Chondrocyte (in vitro differentiated cells): ENCODE data around the gene AGBL3. TPM values are rescaled to one million over a fixed set of nuclear protein-coding genes. Genes with fewer than 3 reads are reported as not detected.

Experiments
- DNase-seq: peaks from one replicate; pipeline ENCODE4 v3.0.0; 2021; ENCODE audit warnings: mixed read lengths, low spot score
- H3K27ac Mint-ChIP-seq: one replicate; pipeline ENCODE4 v1.8.0; 2021; ENCODE audit warnings: mild to moderate bottlenecking, moderate library complexity, mixed read lengths; ENCODE audit not compliant: unreplicated experiment
- H3K27me3 Mint-ChIP-seq: 2 replicates; pipeline ENCODE4 v1.8.0; 2021; ENCODE audit warnings: low read depth, mixed read lengths
- H3K36me3 Mint-ChIP-seq: 2 replicates; pipeline ENCODE4 v1.8.0; 2021; ENCODE audit warnings: low read depth, mixed read lengths
- H3K4me1 Mint-ChIP-seq: 2 replicates; pipeline ENCODE4 v1.8.0; 2021; ENCODE audit warnings: low read depth, mild to moderate bottlenecking, mixed read lengths
- H3K4me3 Mint-ChIP-seq: one replicate; pipeline ENCODE4 v1.8.0; 2021; ENCODE audit warnings: mild to moderate bottlenecking, moderate library complexity, mixed read lengths; ENCODE audit not compliant: unreplicated experiment
- H3K9me3 Mint-ChIP-seq: 2 replicates; pipeline ENCODE4 v1.8.0; 2021; ENCODE audit warnings: low read depth, mixed read lengths
- long read RNA-seq: library from polyadenylated mRNA; stranded (forward); transcript quantifications from one replicate; pipeline ENCODE4 v2.0.0, GENCODE V29; 2021
- total RNA-seq: library from RNA; stranded (reverse); gene quantifications from 3 replicates; pipeline ENCODE4 v1.2.1, GENCODE V29; 2021
- TF ChIP-seq, protein P1 (sequence below): fragments of 200-600 bp; sonication (generic); IDR thresholded peaks from 2 replicates; pipeline ENCODE4 v1.5.0; 2021; ENCODE audit warnings: antibody characterized with exemption, mild to moderate bottlenecking, moderate library complexity

AGBL3 gene
- total RNA-seq, result 0.30 to 0.94 TPM (median 0.69 TPM) in 3 replicates
- long read RNA-seq, partial matches to known transcripts, result 1 of 2 reads
- long read RNA-seq, other reads (novel, unspliced or antisense), result 1 of 2 reads

DNA sequence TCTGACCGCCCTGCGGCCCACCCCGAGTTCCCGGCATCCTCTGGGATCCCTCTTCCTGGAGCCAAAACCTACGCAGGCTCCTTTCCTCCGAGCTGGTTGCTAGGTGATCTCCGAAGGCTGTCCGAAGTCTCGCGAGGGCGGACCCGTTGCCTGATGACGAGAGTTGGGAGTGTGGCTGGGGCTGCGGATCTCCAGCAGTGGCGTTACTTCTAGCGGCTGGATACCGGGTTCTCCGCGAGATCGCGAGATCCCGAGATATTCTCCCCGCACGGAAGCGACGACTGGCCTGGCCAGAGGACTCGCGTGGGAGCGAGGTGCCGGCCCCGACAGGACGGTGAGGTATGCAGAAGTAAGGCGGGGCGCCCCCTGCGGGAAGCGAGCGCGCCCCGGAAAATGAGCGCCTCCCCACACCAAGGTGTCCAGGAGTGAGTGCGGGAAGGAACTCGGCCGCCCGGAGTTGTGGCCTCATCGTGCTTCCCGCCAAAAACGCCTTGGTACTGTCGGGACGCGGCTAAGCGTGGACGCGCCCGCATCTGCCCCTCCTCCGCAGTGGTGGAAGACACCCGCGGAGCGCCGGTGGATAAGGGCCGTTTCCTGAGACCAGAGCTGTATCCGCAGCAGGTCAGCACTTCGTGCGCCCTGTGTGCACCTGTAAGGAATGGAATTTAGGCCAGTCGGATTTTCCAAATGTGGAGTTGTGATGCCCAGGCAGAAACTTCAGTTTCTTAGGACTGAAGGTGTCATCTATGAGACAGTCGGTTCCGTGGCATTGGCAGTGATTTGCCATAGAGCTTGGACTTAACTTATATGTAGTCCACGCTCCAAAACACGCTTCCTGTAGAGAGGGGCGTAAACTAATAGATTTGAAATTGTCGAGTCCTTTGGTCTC is at the start of gene AGBL3:
Gene AGBL3, plus strand, starts transcription at position 146 of the 889 bp plus-strand sequence. CDS start 1,426 bp downstream, outside the sequence.
- DNase-seq, result peak; percentile 98
- Mint-ChIP-seq H3K9me3 (peaks cover 20% of the 10 kb centered on the region), H3K4me1 (peaks cover 30% of the 10 kb centered on the region), H3K27me3 (no peaks in the 10 kb centered on the region), H3K27ac (peak within 1 kb of the TSS; percentile 87), H3K36me3 (peaks cover 2% of the 10 kb centered on the region), H3K4me3 (peak within 1 kb of the TSS; percentile 95)
- TF ChIP-seq, protein P1, sequence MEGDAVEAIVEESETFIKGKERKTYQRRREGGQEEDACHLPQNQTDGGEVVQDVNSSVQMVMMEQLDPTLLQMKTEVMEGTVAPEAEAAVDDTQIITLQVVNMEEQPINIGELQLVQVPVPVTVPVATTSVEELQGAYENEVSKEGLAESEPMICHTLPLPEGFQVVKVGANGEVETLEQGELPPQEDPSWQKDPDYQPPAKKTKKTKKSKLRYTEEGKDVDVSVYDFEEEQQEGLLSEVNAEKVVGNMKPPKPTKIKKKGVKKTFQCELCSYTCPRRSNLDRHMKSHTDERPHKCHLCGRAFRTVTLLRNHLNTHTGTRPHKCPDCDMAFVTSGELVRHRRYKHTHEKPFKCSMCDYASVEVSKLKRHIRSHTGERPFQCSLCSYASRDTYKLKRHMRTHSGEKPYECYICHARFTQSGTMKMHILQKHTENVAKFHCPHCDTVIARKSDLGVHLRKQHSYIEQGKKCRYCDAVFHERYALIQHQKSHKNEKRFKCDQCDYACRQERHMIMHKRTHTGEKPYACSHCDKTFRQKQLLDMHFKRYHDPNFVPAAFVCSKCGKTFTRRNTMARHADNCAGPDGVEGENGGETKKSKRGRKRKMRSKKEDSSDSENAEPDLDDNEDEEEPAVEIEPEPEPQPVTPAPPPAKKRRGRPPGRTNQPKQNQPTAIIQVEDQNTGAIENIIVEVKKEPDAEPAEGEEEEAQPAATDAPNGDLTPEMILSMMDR, result peak; percentile 84

DNA sequence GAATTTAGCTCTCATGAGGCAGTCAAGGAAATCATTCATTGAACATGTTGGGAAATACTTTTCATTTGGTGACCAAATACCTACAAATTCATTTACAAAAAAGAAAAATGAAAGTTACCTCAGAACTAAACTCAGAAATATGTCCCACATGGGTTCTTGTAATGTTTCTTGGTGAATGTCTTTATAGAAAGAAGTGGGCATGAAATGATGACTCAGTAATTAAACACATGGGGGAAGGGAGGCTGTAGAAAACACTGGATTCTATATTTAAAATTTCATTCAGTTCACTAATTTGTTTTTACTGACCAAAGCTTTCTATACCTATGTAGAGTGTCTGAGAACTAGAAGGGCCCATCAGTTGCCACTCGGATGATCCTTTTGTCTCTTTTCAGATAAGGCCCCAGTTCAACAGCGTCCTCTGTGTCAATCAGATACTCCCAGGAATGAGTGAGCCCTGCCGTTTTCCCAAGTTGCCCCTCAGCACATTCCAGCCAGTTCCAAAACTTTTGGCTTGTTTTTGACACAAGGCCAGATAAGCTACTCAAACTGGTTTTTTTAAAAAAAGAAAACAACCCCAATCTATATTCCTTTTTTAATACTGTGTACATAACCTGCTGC is 49.3 kb upstream of the AGBL3 start:
- no peaks in the 10 kb centered on the region for H3K9me3 Mint-ChIP-seq
- peaks cover 79% of the 10 kb centered on the region for H3K36me3 Mint-ChIP-seq
- peak overlapping the region; percentile 100 for H3K27ac Mint-ChIP-seq
- no peaks in the 10 kb centered on the region for H3K27me3 Mint-ChIP-seq
- DNase-seq, result no peak
- H3K4me3 Mint-ChIP-seq, result no peak overlapping the region
- TF ChIP-seq, protein P1, result no peak
- H3K4me1 Mint-ChIP-seq, result peaks cover 98% of the 10 kb centered on the region

DNA sequence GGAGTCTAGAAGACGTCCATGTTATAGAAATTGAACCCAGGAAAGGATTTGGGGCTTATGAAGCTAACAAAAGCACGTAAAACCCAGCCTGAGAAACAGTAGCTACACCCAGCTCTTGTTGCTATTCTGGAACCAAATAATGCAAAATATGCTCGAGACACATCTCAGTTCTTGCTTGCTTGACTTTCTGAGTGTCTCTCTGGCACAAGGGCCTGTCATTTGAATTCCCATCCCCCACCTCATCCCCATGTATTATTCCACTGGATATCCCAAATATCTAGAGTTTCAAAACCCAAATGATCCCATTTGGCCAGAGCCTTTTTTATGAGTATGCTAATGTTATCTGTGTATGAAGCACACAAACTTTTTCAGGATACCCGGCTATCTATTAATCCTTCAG is 48.2 kb upstream of the AGBL3 start:
- H3K4me1 Mint-ChIP-seq, result peaks cover 96% of the 10 kb centered on the region
- no peaks in the 10 kb centered on the region for H3K9me3 Mint-ChIP-seq
- no peaks in the 10 kb centered on the region for H3K27me3 Mint-ChIP-seq
- H3K27ac Mint-ChIP-seq, result peak overlapping the region; percentile 100
- peaks cover 78% of the 10 kb centered on the region for H3K36me3 Mint-ChIP-seq
- no peak overlapping the region for H3K4me3 Mint-ChIP-seq
- no peak for DNase-seq
- TF ChIP-seq, protein P1, result no peak

DNA sequence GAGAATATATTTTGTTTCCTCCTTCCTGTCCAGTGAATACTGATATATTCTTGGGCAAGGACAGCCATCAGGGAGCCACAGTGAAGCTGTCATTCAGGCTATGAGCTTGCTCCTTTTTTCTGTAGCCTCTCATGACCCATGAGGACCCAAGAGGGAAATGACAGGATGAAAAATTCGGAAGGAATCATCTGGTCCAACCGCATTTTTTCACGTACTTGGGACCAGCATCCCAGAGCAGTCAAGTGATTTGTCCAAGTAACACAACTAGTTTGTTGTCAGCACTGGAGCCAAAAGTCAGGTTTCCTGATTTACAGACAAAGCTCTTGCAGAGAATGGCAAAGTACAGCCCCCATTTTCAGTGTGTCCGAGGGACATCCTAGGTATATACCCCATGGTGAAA is 47.2 kb upstream of the AGBL3 start:
- peaks cover 73% of the 10 kb centered on the region for H3K36me3 Mint-ChIP-seq
- TF ChIP-seq, protein P1, result no peak
- H3K27me3 Mint-ChIP-seq, result no peaks in the 10 kb centered on the region
- H3K4me3 Mint-ChIP-seq, result no peak overlapping the region
- peak overlapping the region; percentile 100 for H3K27ac Mint-ChIP-seq
- no peaks in the 10 kb centered on the region for H3K9me3 Mint-ChIP-seq
- peaks cover 90% of the 10 kb centered on the region for H3K4me1 Mint-ChIP-seq
- no peak for DNase-seq

DNA sequence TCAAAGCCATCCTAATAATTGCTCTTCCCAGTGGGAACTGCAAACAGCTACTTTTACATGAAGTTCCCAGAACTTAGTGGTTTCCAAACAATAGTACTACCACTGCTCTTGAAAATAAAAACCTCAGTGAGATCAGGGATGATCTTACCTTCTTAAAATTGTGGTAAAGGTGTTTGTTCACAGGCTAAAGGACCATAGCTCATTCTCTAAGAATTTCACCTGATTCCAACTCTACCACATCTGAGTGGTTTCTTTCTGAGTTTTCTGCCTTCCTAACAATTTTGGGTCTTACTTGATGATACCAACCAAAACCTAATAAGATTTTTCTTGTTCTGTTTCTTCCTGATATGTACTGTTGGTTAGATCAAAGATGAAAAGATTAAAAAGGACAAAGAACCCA is 45.6 kb upstream of the AGBL3 start:
- no peaks in the 10 kb centered on the region for H3K27me3 Mint-ChIP-seq
- H3K9me3 Mint-ChIP-seq, result no peaks in the 10 kb centered on the region
- peaks cover 85% of the 10 kb centered on the region for H3K4me1 Mint-ChIP-seq
- H3K27ac Mint-ChIP-seq, result peak overlapping the region; percentile 100
- H3K36me3 Mint-ChIP-seq, result peaks cover 68% of the 10 kb centered on the region
- H3K4me3 Mint-ChIP-seq, result no peak overlapping the region
- TF ChIP-seq, protein P1, result no peak
- no peak for DNase-seq
